ENCODE measurements around the gene ADGRD2. TPM values are rescaled to one million over a fixed set of nuclear protein-coding genes. Genes with fewer than 3 reads are reported as not detected.
A peak's percentile ranks its signal among the peaks of the same experiment; 100 is the strongest.

Gene ADGRD2
- total and polyA plus RNA-seq, 2 of the 13 experiments (the other 11 are each of a cell fraction or from before 2014, with no cell fraction given) = not detected

DNA sequence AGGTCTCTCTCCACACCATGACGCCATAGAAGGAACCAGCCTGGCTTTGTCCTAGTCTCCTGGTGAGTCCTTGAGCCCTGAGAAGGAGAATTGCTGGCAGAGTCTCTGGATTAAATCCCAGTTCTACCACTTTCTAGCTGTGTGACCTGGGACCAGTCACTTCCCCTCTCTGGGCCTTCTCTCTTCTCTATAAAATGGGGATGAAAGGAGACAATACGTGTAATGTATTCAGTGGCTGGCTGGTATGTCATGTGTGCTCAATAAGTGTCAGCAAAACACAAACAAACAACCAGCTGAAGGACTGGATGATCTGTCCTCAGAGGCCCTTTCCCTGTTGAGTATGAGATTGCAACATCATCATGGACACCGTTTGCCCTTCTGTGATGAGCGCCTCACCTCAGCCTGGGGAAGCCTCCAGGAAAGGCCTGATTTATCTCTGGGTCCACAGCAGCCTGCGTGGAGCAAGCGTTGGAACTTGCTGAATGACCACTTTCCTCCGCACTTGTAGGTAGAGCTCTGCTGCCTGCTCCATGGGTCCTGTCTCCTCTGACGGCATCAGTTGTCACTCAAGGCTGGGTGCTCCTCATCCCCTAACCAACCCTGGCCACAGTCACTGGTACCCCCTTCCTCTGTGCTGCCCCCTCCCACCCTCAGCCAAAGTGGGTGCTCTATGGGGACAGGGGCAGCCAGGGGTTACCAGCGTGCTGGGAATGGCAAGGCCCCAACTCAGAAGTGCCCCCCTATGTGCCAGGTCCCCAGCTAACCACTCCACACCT, 60.6 kb downstream of the ADGRD2 start (continued):
- TF ChIP-seq NR1H2 (CRISPR knock-in tag; IDR thresholded peaks at IDR 0.05; ENCODE audit: borderline replicate concordance, low read depth) (no peak), DRAP1 (CRISPR knock-in tag; IDR thresholded peaks at IDR 0.05) (peak; percentile 30; the same call in 1 of the 2 replicates), IKZF4 (CRISPR knock-in tag; IDR thresholded peaks at IDR 0.05; ENCODE audit: borderline replicate concordance, low read depth, not compliant biosample characterization) (no peak), CHD4 (IDR thresholded peaks at IDR 0.05; ENCODE audit: borderline replicate concordance, low read length) (peak; percentile 85; the same call in 1 of the 2 replicates), CTCF (CRISPR knock-in tag; IDR thresholded peaks at IDR 0.05) (no peak), PITX1 (CRISPR knock-in tag; IDR thresholded peaks at IDR 0.05) (no peak), MEF2D (CRISPR knock-in tag; IDR thresholded peaks at IDR 0.05) (no peak; the same call in 1 of the 2 replicates), ZNF691 (CRISPR knock-in tag; IDR thresholded peaks at IDR 0.05; ENCODE audit: borderline replicate concordance, low read depth) (no peak), ZNF530 (CRISPR knock-in tag; IDR thresholded peaks at IDR 0.05; ENCODE audit: low read depth) (no peak), KDM2A (CRISPR knock-in tag; IDR thresholded peaks at IDR 0.05; ENCODE audit: borderline replicate concordance, low read depth) (no peak), ASH2L (IDR thresholded peaks at IDR 0.05; ENCODE audit: insufficient read length, low read depth, low read length) (no peak), ZC3H4 (CRISPR knock-in tag; IDR thresholded peaks at IDR 0.05; ENCODE audit: borderline replicate concordance) (0 out of 2 replicates have a peak, but pooled peaks have one; percentile 21), RFX5 (IDR thresholded peaks at IDR 0.05; ENCODE audit: low read depth, low read length) (0 out of 2 replicates have a peak, but pooled peaks have one; percentile 17), ZNF296 (CRISPR knock-in tag; conservative IDR thresholded peaks at IDR 0.05) (no peak), ZNF138 (CRISPR knock-in tag; IDR thresholded peaks at IDR 0.05; ENCODE audit: low read depth) (no peak), AGO1 (IDR thresholded peaks at IDR 0.05; ENCODE audit: low read depth, low read length, poor library complexity, severe bottlenecking) (no peak), ZNF263 (CRISPR knock-in tag; IDR thresholded peaks at IDR 0.05) (peak; percentile 52; the same call in 1 of the 2 replicates), MXI1 (IDR thresholded peaks at IDR 0.05; ENCODE audit: borderline replicate concordance, low read depth, low read length) (no peak; the same call in 2 of the 3 replicates), SIN3B (IDR thresholded peaks at IDR 0.05; ENCODE audit: low read length) (no peak), KDM3A (CRISPR knock-in tag; IDR thresholded peaks at IDR 0.05; ENCODE audit: low read depth) (no peak), ATF3 (CRISPR knock-in tag; IDR thresholded peaks at IDR 0.05) (no peak)
- TF ChIP-seq, protein P1, sequence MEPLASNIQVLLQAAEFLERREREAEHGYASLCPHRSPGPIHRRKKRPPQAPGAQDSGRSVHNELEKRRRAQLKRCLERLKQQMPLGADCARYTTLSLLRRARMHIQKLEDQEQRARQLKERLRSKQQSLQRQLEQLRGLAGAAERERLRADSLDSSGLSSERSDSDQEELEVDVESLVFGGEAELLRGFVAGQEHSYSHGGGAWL (CRISPR knock-in tag; IDR thresholded peaks at IDR 0.05) = no peak

Data from HepG2 (cell line).